OCI-LY3 (cell line): Measurements from ENCODE around the gene NDUFA13.

ENCODE experiments used
- H2AFZ ChIP-seq: fragments of 200-600, 300-600 bp; shearing (Covaris generic); 2 replicates; pipeline ENCODE4 v1.6.0; 2014; ENCODE audit warnings: antibody characterized with exemption, low read depth, low read length
- H3K27ac ChIP-seq: fragments of 200-600, 300-600 bp; sonication (generic); 2 replicates; pipeline ENCODE4 v1.5.1; 2014; ENCODE audit warnings: mild to moderate bottlenecking, low read length, moderate library complexity, mixed read lengths
- H3K27me3 ChIP-seq: fragments of 200-600, 300-600 bp; sonication (generic); 2 replicates; pipeline ENCODE4 v1.6.1; 2014; ENCODE audit warnings: low read depth, low read length, mixed read lengths
- H3K36me3 ChIP-seq: fragments of 200-600, 300-600 bp; sonication (generic); replicated peaks from 2 replicates; pipeline ENCODE3; 2014; ENCODE audit warnings: low read depth, low read length, mixed read lengths
- H3K4me1 ChIP-seq: fragments of 300-600, 200-600 bp; sonication (generic); 2 replicates; pipeline ENCODE4 v1.6.1; 2014; ENCODE audit warnings: low read length, mixed read lengths
- H3K4me2 ChIP-seq: fragments of 200-600, 300-600 bp; sonication (generic); 2 replicates; pipeline ENCODE4 v1.6.1; 2014; ENCODE audit warnings: low read length, mixed read lengths
- H3K4me3 ChIP-seq: fragments of 300-600, 200-600 bp; sonication (generic); 2 replicates; pipeline ENCODE4 v1.5.1; 2014; ENCODE audit warnings: antibody characterized with exemption, mild to moderate bottlenecking, low read length, moderate library complexity
- H3K79me2 ChIP-seq: fragments of 300-600, 200-600 bp; shearing (Covaris generic); 2 replicates; pipeline ENCODE4 v1.6.1; 2014; ENCODE audit warnings: mild to moderate bottlenecking, low read length, mixed read lengths
- H3K9ac ChIP-seq: fragments of 300-600, 200-600 bp; shearing (Covaris generic); 2 replicates; pipeline ENCODE4 v1.6.0; 2014; ENCODE audit warnings: mild to moderate bottlenecking, low read length, moderate library complexity
- H3K9me3 ChIP-seq: fragments of 200-600, 300-600 bp; shearing (Covaris generic); 2 replicates; pipeline ENCODE4 v1.6.1; 2014; ENCODE audit warnings: low read length, mixed read lengths; ENCODE audit not compliant: insufficient read depth
- H4K20me1 ChIP-seq: fragments of 200-600, 300-600 bp; sonication (generic); 2 replicates; pipeline ENCODE4 v1.6.1; 2016; ENCODE audit warnings: low read length, mixed read lengths; ENCODE audit not compliant: insufficient read depth
- CTCF ChIP-seq: fragments of 200-600, 300-600 bp; sonication (generic); IDR thresholded peaks from 2 replicates; pipeline ENCODE4 v1.5.1; 2014; ENCODE audit warnings: antibody characterized with exemption, low read length, low read depth
- EZH2phosphoT487 ChIP-seq: fragments of 200-600 bp; shearing (Covaris generic); IDR thresholded peaks from 2 replicates; pipeline ENCODE4 v1.6.1; 2018; ENCODE audit warnings: antibody characterized with exemption, mixed run types, low read depth

NDUFA13 gene

GRCh38 chr19:19531951-19532805 lies 16.2 kb downstream of the NDUFA13 start:
- peaks cover 3% of the 10 kb centered on the region; the same call in 1 of the 2 replicates for H3K4me1 ChIP-seq
- H3K4me2 ChIP-seq = peak overlapping the region; percentile 27

GRCh38 chr19:19532806-19533701 lies 17.0 kb downstream of the NDUFA13 start:
- Histone ChIP-seq H4K20me1 (no peaks in the 10 kb centered on the region), H3K27ac (no peak overlapping the region), H2AFZ (no peak overlapping the region), H3K4me2 (no peak overlapping the region), H3K4me1 (peaks cover 3% of the 10 kb centered on the region; the same call in 1 of the 2 replicates), H3K79me2 (no peaks in the 10 kb centered on the region), H3K9me3 (no peaks in the 10 kb centered on the region), H3K36me3 (no peaks in the 10 kb centered on the region), H3K4me3 (no peak overlapping the region), H3K27me3 (no peaks in the 10 kb centered on the region), H3K9ac (no peak overlapping the region)
- TF ChIP-seq EZH2phosphoT487 (no peak), CTCF (no peak)

More at GRCh38 chr19:19531951-19532805, 16.2 kb downstream of the NDUFA13 start:
- Histone ChIP-seq H3K27me3 (no peaks in the 10 kb centered on the region), H3K36me3 (peaks cover 3% of the 10 kb centered on the region), H3K27ac (no peak overlapping the region), H3K4me3 (no peak overlapping the region), H2AFZ (no peak overlapping the region), H3K79me2 (no peaks in the 10 kb centered on the region), H3K9me3 (no peaks in the 10 kb centered on the region), H3K9ac (no peak overlapping the region), H4K20me1 (no peaks in the 10 kb centered on the region)
- TF ChIP-seq CTCF = peak; percentile 99
- no peak for TF ChIP-seq EZH2phosphoT487

DNA sequence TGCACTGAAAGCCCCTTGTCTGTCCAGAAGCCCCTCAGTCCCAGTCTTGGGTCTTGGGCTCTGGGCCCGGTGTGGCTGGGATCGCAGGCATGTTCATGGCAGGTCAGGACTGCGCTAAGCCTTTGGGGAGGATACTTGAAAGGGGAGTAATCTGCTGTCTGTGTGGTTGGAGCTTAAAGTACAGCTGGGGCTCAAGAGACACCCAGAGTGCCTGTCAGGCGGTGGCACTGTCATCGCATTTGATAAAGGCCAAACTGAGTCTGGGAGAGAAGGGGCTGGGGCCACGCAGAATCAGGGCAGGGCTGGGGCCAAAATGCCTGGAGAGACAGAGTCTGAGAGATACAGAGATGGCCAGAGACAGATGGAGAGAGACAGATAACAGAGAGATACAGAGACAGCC lies 17.8 kb downstream of the NDUFA13 start:
- Histone ChIP-seq H3K27me3 (no peaks in the 10 kb centered on the region), H3K9ac (no peak overlapping the region), H3K27ac (no peak overlapping the region), H2AFZ (no peak overlapping the region), H3K4me3 (no peak overlapping the region), H3K9me3 (no peaks in the 10 kb centered on the region), H3K79me2 (no peaks in the 10 kb centered on the region), H3K4me2 (no peak overlapping the region), H3K36me3 (no peaks in the 10 kb centered on the region), H3K4me1 (peaks cover 3% of the 10 kb centered on the region; the same call in 1 of the 2 replicates), H4K20me1 (no peaks in the 10 kb centered on the region)
- TF ChIP-seq EZH2phosphoT487 (no peak), CTCF (no peak; the same call in 1 of the 2 replicates)
